Gastrocnemius medialis (tissue), 4 donors: ENCODE data around the gene CCDC88A.

Experiments
- CTCF ChIP-seq, 5 experiments: fragments of 450-650 bp in 3 of 5; fragments of 200-600 bp in 2 of 5; sonication (generic) in 2 of 5; IDR thresholded peaks in 4 of 5; conservative IDR thresholded peaks in 1 of 5; 1 replicate in 4 of 5; 2 replicates in 1 of 5; pipeline ENCODE4 v1.5.1; 2016 to 2019; ENCODE audit warnings: antibody characterized with exemption in 5 of 5, mild to moderate bottlenecking in 3 of 5, moderate library complexity in 3 of 5
- POLR2A ChIP-seq, 2 donors: fragments of 450-650 bp; IDR thresholded peaks; one replicate each; pipeline ENCODE4 v1.6.1; 2017; ENCODE audit warnings: antibody characterized with exemption in 2 of 2, mild to moderate bottlenecking in 2 of 2, moderate library complexity in 2 of 2

- TF ChIP-seq CTCF (IDR thresholded peaks at IDR 0.05 in 4 of 5, conservative IDR thresholded peaks at IDR 0.05 in 1 of 5) (no peak), POLR2A (IDR thresholded peaks at IDR 0.05) (no peak)
Observed at GRCh38 chr2:55269645-55269990, 150.0 kb downstream of the CCDC88A start.
